Measurements from ENCODE around the gene PPP1R36.

GRCh38 chr14:64563696-64564095 lies 13.9 kb downstream of the PPP1R36 start:
- no peak for TF ChIP-seq CTCF (IDR thresholded peaks at IDR 0.05)
- no peak for TF ChIP-seq POLR2A (IDR thresholded peaks at IDR 0.05)

All from adrenal gland (tissue), 5 donors.